GM10248 (cell line): ENCODE measurements around the gene PPP1R13B.
A peak's percentile ranks its signal among the peaks of the same experiment; 100 is the strongest.
"Not testable (repeated sequence)": the region's sequence is repeated elsewhere in the genome, so short reads cannot be mapped to it uniquely, and the experiment has no call there.

ENCODE experiments used
- CTCF ChIA-PET: fragments of 300-600 bp; sonication (Branson Sonifier 250); formaldehyde crosslinking; extraction: SDS; loops from one replicate; lab custom pipeline; 2021; ENCODE audit warnings: antibody characterized with exemption; lab: Yijun Ruan, JAX
- POLR2A ChIA-PET: fragments of 350-650 bp; sonication (Branson Sonifier 250); formaldehyde crosslinking; extraction: SDS; loops from one replicate; lab custom pipeline; 2020; ENCODE audit warnings: antibody characterized with exemption; lab: Yijun Ruan, JAX
- DNase-seq: peaks from one replicate; pipeline ENCODE4 v3.0.0; 2012; ENCODE audit errors: extremely low spot score
- CTCF ChIP-seq: IDR thresholded peaks from 2 replicates; pipeline ENCODE4 v1.5.1; 2012; ENCODE audit warnings: mild to moderate bottlenecking, low read depth; ENCODE audit errors: extremely low read depth, missing control alignments, control extremely low read depth

The PPP1R13B gene

GRCh38 chr14:103806805-103807204 is 40.6 kb downstream of the PPP1R13B start:
- TF ChIP-seq CTCF, result no peak
- CTCF ChIA-PET, result interaction anchor here (0.9 to 6.5 kb wide), 11 partner anchors 10 to 271 kb away, joined by 3 to 74 read pairs (median 19); partner anchors contain the start of genes XRCC3 and ZFYVE21
- POLR2A ChIA-PET, result no interaction called here
- peak; percentile 27 for DNase-seq

GRCh38 chr14:103805708-103806107 is 41.7 kb downstream of the PPP1R13B start:
- no peak for DNase-seq
- TF ChIP-seq CTCF, result no peak
- ChIA-PET CTCF (interaction anchor here (1.7 to 6.5 kb wide), 8 partner anchors 11 to 115 kb away, joined by 4 to 74 read pairs (median 20); a partner anchor contains a TSS), POLR2A (interaction anchor here (0.5 kb wide), 1 partner anchor 36 kb away, joined by 3 read pairs; no protein-coding TSS in a partner anchor)

DNA sequence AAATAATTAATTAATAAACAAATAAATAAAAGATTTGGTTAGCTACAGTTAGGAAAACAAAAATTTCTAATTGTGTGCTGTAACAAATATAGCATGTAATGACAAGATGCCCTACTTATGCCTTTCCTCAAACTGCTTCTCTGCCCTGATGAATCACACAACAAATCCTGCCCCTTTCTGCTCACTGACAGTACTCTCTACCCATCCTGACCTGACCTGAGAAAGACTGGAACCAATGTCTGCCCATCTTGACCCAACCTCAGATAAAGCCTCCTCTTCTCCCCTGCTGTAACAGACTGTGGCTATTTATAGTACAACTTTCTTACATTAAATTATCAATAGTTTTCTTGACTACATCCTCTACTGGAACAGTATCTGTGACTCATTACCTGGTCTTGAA is 43.7 kb downstream of the PPP1R13B start:
- no peak for TF ChIP-seq CTCF
- POLR2A ChIA-PET, result no interaction called here
- CTCF ChIA-PET, result interaction anchor here (1.2 to 4.9 kb wide), 6 partner anchors 12 to 117 kb away, joined by 3 to 29 read pairs (median 12); a partner anchor contains a TSS
- no peak for DNase-seq

GRCh38 chr14:103802356-103802755 is 45.0 kb downstream of the PPP1R13B start:
- DNase-seq, result no peak
- TF ChIP-seq CTCF, result no peak
- ChIA-PET POLR2A (no interaction called here), CTCF (interaction anchor here (4.8 kb wide), 1 partner anchor 119 kb away, joined by 18 read pairs; a partner anchor contains a TSS)

DNA sequence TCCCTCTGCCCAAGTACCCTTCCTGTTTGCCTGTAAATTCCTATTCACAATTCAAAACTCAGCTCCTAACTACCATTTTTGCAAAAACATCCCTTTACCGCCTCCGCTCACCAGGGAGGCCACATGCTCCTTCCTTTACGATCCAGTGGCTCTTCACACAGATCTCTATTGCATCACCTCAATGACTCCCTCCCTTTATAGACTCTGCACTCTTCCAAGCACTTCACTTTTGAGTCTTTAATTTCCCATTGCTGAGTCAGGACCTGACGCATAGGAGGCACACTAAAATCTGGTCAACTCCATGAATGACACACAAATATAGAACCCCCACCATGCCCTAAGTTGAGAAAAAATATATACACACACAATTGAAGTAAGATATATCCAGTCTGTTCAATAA is 45.9 kb downstream of the PPP1R13B start:
- no peak for DNase-seq
- CTCF ChIA-PET, result no interaction called here
- TF ChIP-seq CTCF, result no peak
- POLR2A ChIA-PET, result no interaction called here

- DNase-seq, POLR2A ChIA-PET: not testable (repeated sequence)
- CTCF ChIA-PET, result interaction anchor here (1.3 to 3.3 kb wide), 2 partner anchors 12 to 15 kb away, joined by 6 to 19 read pairs; no protein-coding TSS in a partner anchor
- TF ChIP-seq CTCF, result peak; percentile 29
Observed at GRCh38 chr14:103793192-103793591, 54.2 kb downstream of the PPP1R13B start.
